HG03571 (cell line): ENCODE results near the gene DNAJC11.
"Not testable (repeated sequence)": the region's sequence is repeated elsewhere in the genome, so short reads cannot be mapped to it uniquely, and the experiment has no call there.

Experiments used
- ATAC-seq: cut with Tn5 transposase; IDR thresholded peaks from one replicate; pipeline ENCODE4 v1.9.1; 2021; ENCODE audit not compliant: unreplicated experiment

Gene DNAJC11

GRCh38 chr1:6653436-6654290 lies 48.0 kb downstream of the DNAJC11 start:
- ATAC-seq = no peak

- no peak for ATAC-seq
Measured at GRCh38 chr1:6652986-6653385, 48.6 kb downstream of the DNAJC11 start.

GRCh38 chr1:6651909-6652308 lies 49.7 kb downstream of the DNAJC11 start:
- ATAC-seq = no peak

- no peak for ATAC-seq
Measured at GRCh38 chr1:6648556-6648955, 53.1 kb downstream of the DNAJC11 start.

GRCh38 chr1:6646499-6647148 lies 55.0 kb downstream of the DNAJC11 start:
- no peak for ATAC-seq

- no peak for ATAC-seq
Measured at GRCh38 chr1:6645018-6645417, 56.6 kb downstream of the DNAJC11 start.

- ATAC-seq = not testable (repeated sequence)
Measured at GRCh38 chr1:6640867-6641266, 60.7 kb downstream of the DNAJC11 start.

- ATAC-seq = no peak
Measured at GRCh38 chr1:6638226-6638625, 63.4 kb downstream of the DNAJC11 start.

- ATAC-seq = no peak
Measured at GRCh38 chr1:6637770-6638169, 63.8 kb downstream of the DNAJC11 start.

- ATAC-seq = not testable (repeated sequence)
Measured at GRCh38 chr1:6636778-6637177, 64.8 kb downstream of the DNAJC11 start.

GRCh38 chr1:6635910-6636760 lies 65.5 kb downstream of the DNAJC11 start:
- no peak for ATAC-seq

GRCh38 chr1:6635161-6635909 lies 66.3 kb downstream of the DNAJC11 start:
- no peak for ATAC-seq

- ATAC-seq = no peak
Measured at GRCh38 chr1:6634371-6635052, 67.1 kb downstream of the DNAJC11 start.

- ATAC-seq = no peak
Measured at GRCh38 chr1:6632588-6633514, 68.8 kb downstream of the DNAJC11 start.

GRCh38 chr1:6631058-6631457 lies 70.6 kb downstream of the DNAJC11 start:
- no peak for ATAC-seq

GRCh38 chr1:6630027-6630426 lies 71.6 kb downstream of the DNAJC11 start:
- no peak for ATAC-seq

- no peak for ATAC-seq
Measured at GRCh38 chr1:6628971-6629479, 72.6 kb downstream of the DNAJC11 start.

GRCh38 chr1:6627841-6628545 lies 73.6 kb downstream of the DNAJC11 start:
- no peak for ATAC-seq
